ENCODE results near the gene CYBA.

CYBA gene

GRCh38 chr16:88655053-88655732, 4.3 kb upstream of the CYBA start:
- H3K27me3 ChIP-seq (ENCODE audit: insufficient read depth, poor library complexity, severe bottlenecking): no peaks in the 10 kb centered on the region
- no peak overlapping the region for H3K4me3 ChIP-seq (replicated peaks; ENCODE audit: insufficient read depth, low read length)
- no peak overlapping the region for H3K27ac ChIP-seq (replicated peaks)
- TF ChIP-seq POLR2AphosphoS5 (IDR thresholded peaks at IDR 0.05; ENCODE audit: low read depth): no peak
- no peak for TF ChIP-seq CTCF (IDR thresholded peaks at IDR 0.05; ENCODE audit: insufficient read depth, low read length)
- no peak for TF ChIP-seq REST (IDR thresholded peaks at IDR 0.05; ENCODE audit: insufficient replicate concordance, low read depth)
- no peak for TF ChIP-seq SPI1 (IDR thresholded peaks at IDR 0.05; ENCODE audit: borderline replicate concordance, low read depth)
- no peak for TF ChIP-seq GABPA (IDR thresholded peaks at IDR 0.05; ENCODE audit: low read depth)
- DNase-seq (ENCODE audit: low read depth in 1 of 2, low spot score in 1 of 2): no peak

- Histone ChIP-seq H3K4me3 (replicated peaks; ENCODE audit: insufficient read depth, low read length) (no peak overlapping the region), H3K27me3 (ENCODE audit: insufficient read depth, poor library complexity, severe bottlenecking) (no peaks in the 10 kb centered on the region), H3K27ac (replicated peaks) (no peak overlapping the region)
- no peak for DNase-seq (ENCODE audit: low read depth in 1 of 2, low spot score in 1 of 2)
- no peak for TF ChIP-seq POLR2AphosphoS5 (IDR thresholded peaks at IDR 0.05; ENCODE audit: low read depth)
- TF ChIP-seq SPI1 (IDR thresholded peaks at IDR 0.05; ENCODE audit: borderline replicate concordance, low read depth): no peak
- TF ChIP-seq REST (IDR thresholded peaks at IDR 0.05; ENCODE audit: insufficient replicate concordance, low read depth): no peak
- no peak for TF ChIP-seq CTCF (IDR thresholded peaks at IDR 0.05; ENCODE audit: insufficient read depth, low read length)
- TF ChIP-seq GABPA (IDR thresholded peaks at IDR 0.05; ENCODE audit: low read depth): no peak
These were observed 3.7 kb upstream of the CYBA start for GRCh38 chr16:88654363-88655052.

GRCh38 chr16:88653596-88654362, 2.9 kb upstream of the CYBA start:
- Histone ChIP-seq H3K27ac (replicated peaks) (no peak overlapping the region), H3K27me3 (ENCODE audit: insufficient read depth, poor library complexity, severe bottlenecking) (no peaks in the 10 kb centered on the region), H3K4me3 (replicated peaks; ENCODE audit: insufficient read depth, low read length) (no peak overlapping the region)
- no peak for DNase-seq (ENCODE audit: low read depth in 1 of 2, low spot score in 1 of 2)
- TF ChIP-seq SPI1 (IDR thresholded peaks at IDR 0.05; ENCODE audit: borderline replicate concordance, low read depth) (no peak), POLR2AphosphoS5 (IDR thresholded peaks at IDR 0.05; ENCODE audit: low read depth) (no peak), CTCF (IDR thresholded peaks at IDR 0.05; ENCODE audit: insufficient read depth, low read length) (no peak), GABPA (IDR thresholded peaks at IDR 0.05; ENCODE audit: low read depth) (no peak), REST (IDR thresholded peaks at IDR 0.05; ENCODE audit: insufficient replicate concordance, low read depth) (no peak)

Measured in HL-60 (cell line).